ENCODE measurements around the gene FGF4.

The FGF4 gene

DNA sequence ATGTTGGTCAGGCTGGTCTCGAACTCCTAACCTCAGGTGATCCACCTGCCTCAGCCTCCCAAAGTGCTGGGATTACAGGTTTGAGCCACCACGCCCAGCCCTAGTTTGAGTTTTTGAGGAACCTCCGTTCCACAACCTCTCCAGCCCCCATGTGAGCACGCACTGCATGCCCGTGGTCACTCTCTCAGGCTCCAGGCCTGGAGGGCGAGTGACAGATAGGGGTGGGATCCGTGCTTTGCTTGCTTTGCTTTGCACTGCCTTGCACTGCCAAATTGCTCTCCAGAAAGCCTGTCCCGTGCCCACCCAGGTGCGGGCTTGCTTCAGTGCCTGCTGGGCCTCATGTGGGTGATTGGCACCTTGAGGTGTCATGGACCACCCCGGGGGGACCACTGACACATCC lies 29.9 kb downstream of the FGF4 start:
- H3K27me3 ChIP-seq (ENCODE audit: control insufficient read depth, insufficient read depth, low read length), result no peaks in the 10 kb centered on the region

DNA sequence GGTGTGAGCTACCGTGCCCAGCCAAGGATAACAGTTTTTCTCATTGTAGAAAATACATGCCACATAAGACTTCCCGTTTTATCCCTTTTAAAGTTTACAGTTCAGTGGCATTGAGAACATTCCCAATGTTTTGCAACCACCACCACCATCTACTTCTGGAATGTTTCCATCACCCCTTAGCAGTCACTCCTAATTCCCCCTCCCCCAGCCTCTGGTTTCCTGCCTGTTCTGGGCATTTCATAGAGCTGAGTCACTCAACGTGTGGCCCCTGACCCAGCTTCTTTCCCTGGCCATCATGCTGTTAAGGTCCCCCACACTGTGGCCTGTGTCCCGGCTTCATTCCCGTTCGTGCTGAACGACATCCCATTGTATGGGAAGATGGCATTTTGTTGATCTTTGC lies 30.7 kb downstream of the FGF4 start:
- H3K27me3 ChIP-seq (ENCODE audit: control insufficient read depth, insufficient read depth, low read length), result no peaks in the 10 kb centered on the region

More for the DNA sequence above, 29.9 kb downstream of the FGF4 start:
- Histone ChIP-seq H3K36me3 (ENCODE audit: control insufficient read depth, insufficient read depth, low read length) (no peaks in the 10 kb centered on the region), H3K27ac (ENCODE audit: low read depth, low read length) (no peak overlapping the region), H3K4me3 (ENCODE audit: low read depth, low read length) (no peak overlapping the region), H3K9me3 (ENCODE audit: control insufficient read depth, insufficient read depth, low read length) (no peaks in the 10 kb centered on the region), H3K9ac (ENCODE audit: low read depth, low read length) (no peak overlapping the region), H3K4me1 (ENCODE audit: control insufficient read depth, insufficient read depth, low read length) (peaks cover 5% of the 10 kb centered on the region; the same call in 1 of the 2 replicates)

DNA sequence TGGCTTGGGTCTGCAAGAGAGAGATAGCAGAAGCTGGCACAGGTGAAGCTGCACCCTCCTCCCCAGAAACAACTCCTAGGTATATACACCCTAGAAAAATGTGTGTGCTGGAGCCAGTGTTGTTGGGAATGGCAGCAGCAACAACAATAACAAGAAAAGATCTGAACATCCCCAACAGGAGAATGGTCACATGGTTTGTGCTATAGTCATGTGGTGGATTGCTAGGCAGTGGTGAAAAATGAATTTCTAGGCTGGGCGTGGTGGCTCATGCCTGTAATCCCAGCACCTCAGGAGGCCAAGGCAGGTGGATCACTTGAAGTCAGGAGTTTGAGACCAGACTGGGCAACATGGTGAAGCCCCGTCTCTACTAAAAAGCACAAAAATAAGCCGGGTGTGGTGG lies 40.3 kb downstream of the FGF4 start:
- Histone ChIP-seq H3K27ac (ENCODE audit: low read depth, low read length) (no peak overlapping the region), H3K9ac (ENCODE audit: low read depth, low read length) (no peak overlapping the region), H3K4me1 (ENCODE audit: control insufficient read depth, insufficient read depth, low read length) (peaks cover 2% of the 10 kb centered on the region; the same call in 1 of the 2 replicates), H3K4me3 (ENCODE audit: low read depth, low read length) (no peak overlapping the region), H3K36me3 (ENCODE audit: control insufficient read depth, insufficient read depth, low read length) (no peaks in the 10 kb centered on the region), H3K27me3 (ENCODE audit: control insufficient read depth, insufficient read depth, low read length) (no peaks in the 10 kb centered on the region), H3K9me3 (ENCODE audit: control insufficient read depth, insufficient read depth, low read length) (no peaks in the 10 kb centered on the region)

More for the DNA sequence above, 30.7 kb downstream of the FGF4 start:
- Histone ChIP-seq H3K4me3 (ENCODE audit: low read depth, low read length) (no peak overlapping the region), H3K4me1 (ENCODE audit: control insufficient read depth, insufficient read depth, low read length) (peaks cover 5% of the 10 kb centered on the region; the same call in 1 of the 2 replicates), H3K27ac (ENCODE audit: low read depth, low read length) (no peak overlapping the region), H3K9ac (ENCODE audit: low read depth, low read length) (no peak overlapping the region), H3K36me3 (ENCODE audit: control insufficient read depth, insufficient read depth, low read length) (no peaks in the 10 kb centered on the region), H3K9me3 (ENCODE audit: control insufficient read depth, insufficient read depth, low read length) (no peaks in the 10 kb centered on the region)

DNA sequence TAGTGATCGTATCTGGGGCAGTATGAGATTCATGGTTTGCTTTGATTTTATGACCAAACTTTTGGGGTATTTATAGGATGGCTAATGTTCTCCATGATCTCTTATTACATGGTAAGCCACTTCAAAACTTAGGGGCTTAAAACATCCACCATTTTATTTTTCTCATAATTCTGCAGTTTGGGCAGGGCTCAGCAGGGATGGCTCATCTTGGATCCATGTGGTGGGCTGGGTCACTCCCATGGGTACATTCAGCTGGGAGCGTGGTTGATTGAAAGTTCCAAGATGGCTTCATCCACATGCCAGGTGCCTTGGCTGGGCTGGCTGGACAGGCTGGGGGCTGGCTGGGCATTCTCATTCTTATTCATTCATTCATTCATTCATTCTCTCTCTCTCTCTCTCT lies 40.8 kb downstream of the FGF4 start:
- Histone ChIP-seq H3K27ac (ENCODE audit: low read depth, low read length) (no peak overlapping the region), H3K4me3 (ENCODE audit: low read depth, low read length) (no peak overlapping the region), H3K9me3 (ENCODE audit: control insufficient read depth, insufficient read depth, low read length) (no peaks in the 10 kb centered on the region), H3K27me3 (ENCODE audit: control insufficient read depth, insufficient read depth, low read length) (no peaks in the 10 kb centered on the region), H3K4me1 (ENCODE audit: control insufficient read depth, insufficient read depth, low read length) (peaks cover 2% of the 10 kb centered on the region; the same call in 1 of the 2 replicates), H3K36me3 (ENCODE audit: control insufficient read depth, insufficient read depth, low read length) (no peaks in the 10 kb centered on the region), H3K9ac (ENCODE audit: low read depth, low read length) (no peak overlapping the region)

DNA sequence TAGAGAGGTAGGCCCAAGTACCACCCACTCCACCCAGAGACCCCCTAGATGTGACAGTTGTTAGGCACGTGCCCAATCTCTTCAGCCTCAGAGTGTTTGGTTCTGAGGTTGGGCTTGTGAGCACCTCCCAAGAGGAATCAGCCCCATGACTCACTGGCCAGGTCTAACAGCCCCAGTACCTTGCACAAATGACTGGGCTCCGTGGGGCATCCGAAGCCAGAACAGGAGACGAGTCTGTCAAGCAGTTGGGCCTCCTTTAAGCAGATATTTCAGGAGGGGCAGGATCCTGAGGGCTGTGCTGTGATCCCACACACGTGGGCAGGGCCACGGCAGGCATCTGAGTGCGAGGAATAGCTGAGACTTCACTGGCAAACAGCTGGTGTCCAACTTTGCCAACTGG lies 42.2 kb downstream of the FGF4 start:
- Histone ChIP-seq H3K4me1 (ENCODE audit: control insufficient read depth, insufficient read depth, low read length) (peaks cover 2% of the 10 kb centered on the region; the same call in 1 of the 2 replicates), H3K9ac (ENCODE audit: low read depth, low read length) (no peak overlapping the region), H3K4me3 (ENCODE audit: low read depth, low read length) (no peak overlapping the region), H3K36me3 (ENCODE audit: control insufficient read depth, insufficient read depth, low read length) (no peaks in the 10 kb centered on the region), H3K27me3 (ENCODE audit: control insufficient read depth, insufficient read depth, low read length) (no peaks in the 10 kb centered on the region), H3K27ac (ENCODE audit: low read depth, low read length) (no peak overlapping the region), H3K9me3 (ENCODE audit: control insufficient read depth, insufficient read depth, low read length) (no peaks in the 10 kb centered on the region)

DNA sequence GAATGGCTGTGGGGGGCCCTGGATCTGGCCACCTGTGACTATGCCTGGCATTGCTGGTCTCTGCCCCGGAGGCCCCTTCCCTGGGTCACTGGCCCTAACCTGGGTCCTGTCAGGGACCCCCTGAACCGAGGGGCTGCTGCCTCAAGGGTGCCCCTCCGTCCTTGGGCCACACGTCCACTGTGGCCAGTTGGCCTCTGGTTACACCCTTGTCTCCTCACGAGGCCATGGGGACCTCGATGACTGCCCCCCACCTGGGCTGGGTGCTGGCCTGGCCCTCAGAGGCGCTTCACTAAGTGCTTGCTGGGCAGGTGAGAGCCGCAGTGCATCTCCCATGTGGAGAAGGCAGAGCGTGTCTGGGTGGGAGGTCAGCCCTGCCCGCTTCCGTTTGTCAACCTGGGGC lies 44.0 kb downstream of the FGF4 start:
- Histone ChIP-seq H3K4me3 (ENCODE audit: low read depth, low read length) (no peak overlapping the region), H3K27me3 (ENCODE audit: control insufficient read depth, insufficient read depth, low read length) (no peaks in the 10 kb centered on the region)

DNA sequence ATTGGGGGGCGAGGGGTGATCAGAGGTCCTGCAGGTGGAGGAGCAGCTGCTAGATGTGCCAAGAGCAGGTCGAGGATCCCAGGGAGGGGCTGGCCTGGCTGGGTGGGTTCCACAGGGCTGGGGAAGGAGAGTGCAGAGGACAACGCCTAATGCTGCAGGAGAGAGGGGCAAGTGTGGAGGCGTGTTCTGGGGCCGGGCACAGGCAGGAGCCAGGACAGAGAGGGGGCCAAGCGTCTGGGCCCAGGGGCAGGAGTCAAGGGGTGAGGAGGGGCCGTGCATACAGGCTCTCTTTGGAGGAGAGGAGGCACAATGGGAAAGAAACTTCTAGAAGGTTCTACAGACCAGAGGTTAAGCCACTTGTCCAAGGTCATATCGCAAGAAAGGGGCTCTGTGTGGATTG lies 44.6 kb downstream of the FGF4 start:
- Histone ChIP-seq H3K4me3 (ENCODE audit: low read depth, low read length) (no peak overlapping the region), H3K27ac (ENCODE audit: low read depth, low read length) (no peak overlapping the region), H3K27me3 (ENCODE audit: control insufficient read depth, insufficient read depth, low read length) (no peaks in the 10 kb centered on the region), H3K36me3 (ENCODE audit: control insufficient read depth, insufficient read depth, low read length) (no peaks in the 10 kb centered on the region), H3K9me3 (ENCODE audit: control insufficient read depth, insufficient read depth, low read length) (no peaks in the 10 kb centered on the region), H3K9ac (ENCODE audit: low read depth, low read length) (no peak overlapping the region), H3K4me1 (ENCODE audit: control insufficient read depth, insufficient read depth, low read length) (peaks cover 2% of the 10 kb centered on the region; the same call in 1 of the 2 replicates)

More for the DNA sequence above, 44.0 kb downstream of the FGF4 start:
- Histone ChIP-seq H3K9ac (ENCODE audit: low read depth, low read length) (no peak overlapping the region), H3K9me3 (ENCODE audit: control insufficient read depth, insufficient read depth, low read length) (no peaks in the 10 kb centered on the region), H3K27ac (ENCODE audit: low read depth, low read length) (no peak overlapping the region), H3K36me3 (ENCODE audit: control insufficient read depth, insufficient read depth, low read length) (no peaks in the 10 kb centered on the region), H3K4me1 (ENCODE audit: control insufficient read depth, insufficient read depth, low read length) (peaks cover 2% of the 10 kb centered on the region; the same call in 1 of the 2 replicates)

DNA sequence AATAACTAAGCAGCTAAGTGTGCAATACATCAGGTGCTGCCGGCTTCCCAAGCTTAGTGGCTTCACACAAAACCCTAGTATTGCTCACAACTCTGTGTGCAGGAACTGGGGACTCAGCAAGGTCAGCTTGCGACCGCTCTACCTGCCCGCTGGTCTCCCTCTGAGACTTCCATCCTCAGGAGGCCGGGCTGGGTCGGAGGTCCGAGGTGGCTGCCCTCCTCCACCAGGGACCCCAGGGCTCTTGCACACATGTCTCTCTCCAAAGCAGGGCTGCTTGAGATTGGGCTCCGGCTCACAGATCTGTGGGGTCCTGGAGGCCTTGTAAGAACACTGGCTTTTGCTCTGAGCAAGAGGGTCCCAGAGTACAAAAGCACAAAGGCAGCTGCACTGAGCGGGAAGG lies 45.9 kb downstream of the FGF4 start:
- no peaks in the 10 kb centered on the region for H3K9me3 ChIP-seq (ENCODE audit: control insufficient read depth, insufficient read depth, low read length)
- H3K27me3 ChIP-seq (ENCODE audit: control insufficient read depth, insufficient read depth, low read length), result no peaks in the 10 kb centered on the region
- no peaks in the 10 kb centered on the region for H3K36me3 ChIP-seq (ENCODE audit: control insufficient read depth, insufficient read depth, low read length)
- H3K4me3 ChIP-seq (ENCODE audit: low read depth, low read length), result no peak overlapping the region
- peaks cover 2% of the 10 kb centered on the region; the same call in 1 of the 2 replicates for H3K4me1 ChIP-seq (ENCODE audit: control insufficient read depth, insufficient read depth, low read length)
- H3K27ac ChIP-seq (ENCODE audit: low read depth, low read length), result no peak overlapping the region
- no peak overlapping the region for H3K9ac ChIP-seq (ENCODE audit: low read depth, low read length)

DNA sequence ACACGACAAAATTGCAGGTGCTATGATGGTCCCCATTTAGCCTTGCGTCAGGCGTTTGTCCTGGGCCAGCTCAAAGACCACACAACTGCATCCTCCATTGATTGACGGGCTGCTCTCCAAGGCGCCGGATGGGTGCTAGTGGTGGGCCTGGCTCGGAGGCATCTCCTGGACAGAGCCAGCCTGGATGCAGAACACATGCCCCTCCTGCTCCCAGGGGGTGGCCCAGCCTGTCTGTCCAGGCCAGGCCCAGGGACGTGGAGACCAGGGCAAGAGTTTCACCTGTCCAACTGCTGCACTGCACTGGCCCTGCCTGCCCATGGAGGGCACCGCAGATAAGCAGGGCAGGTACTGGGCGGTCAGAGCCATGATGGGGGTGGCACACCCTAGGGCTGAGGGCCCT lies 47.9 kb downstream of the FGF4 start:
- H3K9ac ChIP-seq (ENCODE audit: low read depth, low read length), result no peak overlapping the region
- no peak overlapping the region for H3K27ac ChIP-seq (ENCODE audit: low read depth, low read length)
- H3K9me3 ChIP-seq (ENCODE audit: control insufficient read depth, insufficient read depth, low read length), result no peaks in the 10 kb centered on the region
- no peaks in the 10 kb centered on the region for H3K36me3 ChIP-seq (ENCODE audit: control insufficient read depth, insufficient read depth, low read length)
- no peak overlapping the region for H3K4me3 ChIP-seq (ENCODE audit: low read depth, low read length)
- H3K27me3 ChIP-seq (ENCODE audit: control insufficient read depth, insufficient read depth, low read length), result no peaks in the 10 kb centered on the region
- no peaks in the 10 kb centered on the region; the same call in 1 of the 2 replicates for H3K4me1 ChIP-seq (ENCODE audit: control insufficient read depth, insufficient read depth, low read length)

DNA sequence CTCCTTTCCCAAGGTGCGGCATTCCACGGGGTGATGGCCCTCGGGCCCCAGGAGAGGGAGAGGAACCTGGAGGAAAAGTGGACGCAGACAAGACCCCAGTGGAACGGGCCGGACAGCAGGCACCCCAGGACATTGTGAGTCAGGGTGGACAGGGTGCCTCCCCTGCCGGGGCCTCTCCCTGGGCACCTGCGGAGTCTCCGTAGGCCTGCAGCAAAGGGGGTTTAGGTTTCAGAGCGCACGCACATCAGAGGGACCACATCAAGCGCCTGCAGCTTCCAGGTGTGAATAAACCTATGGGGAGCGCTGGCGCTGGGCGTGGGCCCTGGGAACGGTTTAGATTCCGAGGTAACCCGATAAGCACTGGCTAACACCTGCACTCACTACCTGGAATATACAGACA lies 48.7 kb downstream of the FGF4 start:
- H3K9ac ChIP-seq (ENCODE audit: low read depth, low read length), result no peak overlapping the region
- no peaks in the 10 kb centered on the region for H3K27me3 ChIP-seq (ENCODE audit: control insufficient read depth, insufficient read depth, low read length)
- H3K4me1 ChIP-seq (ENCODE audit: control insufficient read depth, insufficient read depth, low read length), result no peaks in the 10 kb centered on the region
- H3K27ac ChIP-seq (ENCODE audit: low read depth, low read length), result no peak overlapping the region
- H3K4me3 ChIP-seq (ENCODE audit: low read depth, low read length), result no peak overlapping the region
- no peaks in the 10 kb centered on the region for H3K36me3 ChIP-seq (ENCODE audit: control insufficient read depth, insufficient read depth, low read length)
- H3K9me3 ChIP-seq (ENCODE audit: control insufficient read depth, insufficient read depth, low read length), result no peaks in the 10 kb centered on the region

DNA sequence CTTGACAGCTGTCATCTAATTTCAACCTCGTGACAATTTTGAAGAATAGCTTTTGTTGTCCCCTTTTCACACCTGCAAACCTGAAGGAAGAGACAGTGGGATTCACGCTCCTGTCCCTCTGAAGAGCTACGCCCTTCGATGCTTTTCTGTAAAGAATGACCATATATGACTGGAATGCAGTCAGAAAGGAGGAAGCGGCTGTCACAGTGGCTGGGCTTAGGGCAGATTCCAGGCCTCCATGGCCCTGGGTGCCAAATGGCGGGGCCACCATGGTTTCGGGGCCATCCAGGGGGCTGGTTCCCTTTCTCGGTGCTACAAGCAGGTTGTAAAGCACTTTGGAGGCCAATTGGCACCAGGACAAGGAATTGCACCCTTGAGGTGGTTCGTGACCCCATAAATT lies 49.1 kb downstream of the FGF4 start:
- H3K4me3 ChIP-seq (ENCODE audit: low read depth, low read length), result no peak overlapping the region
- no peak overlapping the region for H3K27ac ChIP-seq (ENCODE audit: low read depth, low read length)
- H3K9me3 ChIP-seq (ENCODE audit: control insufficient read depth, insufficient read depth, low read length), result no peaks in the 10 kb centered on the region
- no peaks in the 10 kb centered on the region for H3K27me3 ChIP-seq (ENCODE audit: control insufficient read depth, insufficient read depth, low read length)
- H3K4me1 ChIP-seq (ENCODE audit: control insufficient read depth, insufficient read depth, low read length), result no peaks in the 10 kb centered on the region
- no peaks in the 10 kb centered on the region for H3K36me3 ChIP-seq (ENCODE audit: control insufficient read depth, insufficient read depth, low read length)
- no peak overlapping the region for H3K9ac ChIP-seq (ENCODE audit: low read depth, low read length)

DNA sequence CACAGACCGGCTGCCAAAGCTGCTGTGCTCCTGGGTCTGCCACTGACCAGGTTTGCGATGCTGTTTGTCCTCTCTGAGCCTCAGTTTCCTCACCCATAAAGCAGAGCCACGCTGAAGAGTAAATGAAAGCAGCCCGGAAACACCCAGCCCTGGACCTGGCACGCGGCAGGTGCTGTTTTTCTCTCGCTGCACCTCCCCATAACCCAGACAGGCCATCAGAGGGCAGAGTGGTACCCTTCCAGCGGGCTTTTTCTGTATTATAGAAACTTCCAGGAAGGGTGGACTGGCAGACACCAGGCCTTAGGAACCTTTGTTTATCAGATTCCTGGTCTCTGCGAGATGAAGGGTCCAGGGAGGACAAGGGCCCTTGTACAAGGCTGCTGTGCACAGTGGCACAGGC lies 53.4 kb downstream of the FGF4 start:
- H3K4me3 ChIP-seq (ENCODE audit: low read depth, low read length), result no peak overlapping the region
- H3K9ac ChIP-seq (ENCODE audit: low read depth, low read length), result no peak overlapping the region
- H3K4me1 ChIP-seq (ENCODE audit: control insufficient read depth, insufficient read depth, low read length), result peaks cover 2% of the 10 kb centered on the region
- H3K9me3 ChIP-seq (ENCODE audit: control insufficient read depth, insufficient read depth, low read length), result no peaks in the 10 kb centered on the region
- no peaks in the 10 kb centered on the region for H3K36me3 ChIP-seq (ENCODE audit: control insufficient read depth, insufficient read depth, low read length)
- peaks cover 24% of the 10 kb centered on the region for H3K27me3 ChIP-seq (ENCODE audit: control insufficient read depth, insufficient read depth, low read length)
- H3K27ac ChIP-seq (ENCODE audit: low read depth, low read length), result no peak overlapping the region
